ENCODE results near the gene CNNM2. TPM values are rescaled to one million over a fixed set of nuclear protein-coding genes. Genes with fewer than 3 reads are reported as not detected.

The CNNM2 gene
- 11.1 TPM for total RNA-seq

- intact Hi-C loops (cut with DNase I), result loop anchor here (2.0 to 5.0 kb wide), 2 partner anchors 151 to 329 kb away; partner anchors contain the start of gene RPEL1
- ATAC-seq (peak; percentile 99), DNase-seq (ENCODE audit: low spot score) (peak; percentile 100)
Measured at GRCh38 chr10:102917962-102918816, at the start of gene CNNM2. Gene CNNM2, plus strand, starts transcription at chr10:102918294. Its CDS starts 187 bp downstream, at chr10:102918481.

GRCh38 chr10:102868911-102869257 is 49.2 kb upstream of the CNNM2 start:
- intact Hi-C loops (cut with DNase I), result no loop called here
- ATAC-seq, result no peak
- DNase-seq (ENCODE audit: low spot score), result no peak

- ATAC-seq (peak; percentile 92), DNase-seq (ENCODE audit: low spot score) (peak; percentile 64)
- intact Hi-C loops (cut with DNase I), result no loop called here
Measured at GRCh38 chr10:102869258-102870198, 48.6 kb upstream of the CNNM2 start, which contains the start of gene AS3MT. Gene AS3MT, plus strand, starts transcription at chr10:102869470. Its CDS starts 123 bp downstream, at chr10:102869593.

GRCh38 chr10:102870221-102870620 is 47.9 kb upstream of the CNNM2 start:
- DNase-seq (ENCODE audit: low spot score), result no peak
- ATAC-seq, result peak; percentile 54
- intact Hi-C loops (cut with DNase I), result no loop called here

- ATAC-seq, result no peak
- DNase-seq (ENCODE audit: low spot score), result no peak
- intact Hi-C loops (cut with DNase I), result no loop called here
Measured at GRCh38 chr10:102872163-102872562, 45.9 kb upstream of the CNNM2 start.

GRCh38 chr10:102876747-102877153 is 41.3 kb upstream of the CNNM2 start:
- intact Hi-C loops (cut with DNase I), result no loop called here
- ATAC-seq, result no peak
- no peak for DNase-seq (ENCODE audit: low spot score)

GRCh38 chr10:102878629-102879028 is 39.5 kb upstream of the CNNM2 start:
- DNase-seq (ENCODE audit: low spot score), result no peak
- intact Hi-C loops (cut with DNase I), result no loop called here
- no peak for ATAC-seq

GRCh38 chr10:102880256-102880655 is 37.8 kb upstream of the CNNM2 start:
- intact Hi-C loops (cut with DNase I), result no loop called here
- no peak for DNase-seq (ENCODE audit: low spot score)
- ATAC-seq, result no peak

- ATAC-seq, result no peak
- no peak for DNase-seq (ENCODE audit: low spot score)
- intact Hi-C loops (cut with DNase I), result no loop called here
Measured at GRCh38 chr10:102888048-102888447, 30.0 kb upstream of the CNNM2 start.

- intact Hi-C loops (cut with DNase I), result no loop called here
- ATAC-seq (no peak), DNase-seq (ENCODE audit: low spot score) (no peak)
Measured at GRCh38 chr10:102894466-102895213, 23.5 kb upstream of the CNNM2 start.

GRCh38 chr10:102900006-102900405 is 18.1 kb upstream of the CNNM2 start:
- no peak for DNase-seq (ENCODE audit: low spot score)
- no peak for ATAC-seq
- intact Hi-C loops (cut with DNase I), result loop anchor here (2.0 to 10.0 kb wide), 2 partner anchors 65 to 175 kb away; partner anchors contain the start of gene CYP17A1

- ATAC-seq (no peak), DNase-seq (ENCODE audit: low spot score) (no peak)
- intact Hi-C loops (cut with DNase I), result loop anchor here (10.0 kb wide), 1 partner anchor 70 kb away; the partner anchor contains the start of gene CYP17A1
Measured at GRCh38 chr10:102904346-102904745, 13.7 kb upstream of the CNNM2 start.

GRCh38 chr10:102906507-102906906 is 11.6 kb upstream of the CNNM2 start:
- ATAC-seq, result no peak

GRCh38 chr10:102914781-102915180 is 3.3 kb upstream of the CNNM2 start:
- DNase-seq (ENCODE audit: low spot score), result no peak
- no peak for ATAC-seq
- intact Hi-C loops (cut with DNase I), result loop anchor here (5.0 kb wide), 1 partner anchor 333 kb away; the partner anchor contains the start of gene RPEL1

More at GRCh38 chr10:102906507-102906906, 11.6 kb upstream of the CNNM2 start:
- intact Hi-C loops (cut with DNase I), result loop anchor here (10.0 kb wide), 1 partner anchor 72 kb away; the partner anchor contains the start of gene CYP17A1
- DNase-seq (ENCODE audit: low spot score), result no peak

- intact Hi-C loops (cut with DNase I), result loop anchor here (2.0 to 5.0 kb wide), 2 partner anchors 153 to 331 kb away; partner anchors contain the start of gene RPEL1
Measured at GRCh38 chr10:102916173-102916572, 1.9 kb upstream of the CNNM2 start.

GRCh38 chr10:102917314-102917961 is 656 bp upstream of the CNNM2 start:
- ATAC-seq (peak; percentile 87), DNase-seq (ENCODE audit: low spot score) (peak; percentile 91)
- intact Hi-C loops (cut with DNase I), result loop anchor here (2.0 to 5.0 kb wide), 2 partner anchors 151 to 330 kb away; partner anchors contain the start of gene RPEL1

More at GRCh38 chr10:102916173-102916572, 1.9 kb upstream of the CNNM2 start:
- DNase-seq (ENCODE audit: low spot score), result no peak
- ATAC-seq, result no peak

GRCh38 chr10:102918817-102919245 is 737 bp downstream of the CNNM2 start:
- intact Hi-C loops (cut with DNase I), result loop anchor here (5.0 kb wide), 1 partner anchor 328 kb away; the partner anchor contains the start of gene RPEL1
- DNase-seq (ENCODE audit: low spot score), result no peak
- no peak for ATAC-seq
